ENCODE measurements around the gene BPIFA3.

The BPIFA3 gene

DNA sequence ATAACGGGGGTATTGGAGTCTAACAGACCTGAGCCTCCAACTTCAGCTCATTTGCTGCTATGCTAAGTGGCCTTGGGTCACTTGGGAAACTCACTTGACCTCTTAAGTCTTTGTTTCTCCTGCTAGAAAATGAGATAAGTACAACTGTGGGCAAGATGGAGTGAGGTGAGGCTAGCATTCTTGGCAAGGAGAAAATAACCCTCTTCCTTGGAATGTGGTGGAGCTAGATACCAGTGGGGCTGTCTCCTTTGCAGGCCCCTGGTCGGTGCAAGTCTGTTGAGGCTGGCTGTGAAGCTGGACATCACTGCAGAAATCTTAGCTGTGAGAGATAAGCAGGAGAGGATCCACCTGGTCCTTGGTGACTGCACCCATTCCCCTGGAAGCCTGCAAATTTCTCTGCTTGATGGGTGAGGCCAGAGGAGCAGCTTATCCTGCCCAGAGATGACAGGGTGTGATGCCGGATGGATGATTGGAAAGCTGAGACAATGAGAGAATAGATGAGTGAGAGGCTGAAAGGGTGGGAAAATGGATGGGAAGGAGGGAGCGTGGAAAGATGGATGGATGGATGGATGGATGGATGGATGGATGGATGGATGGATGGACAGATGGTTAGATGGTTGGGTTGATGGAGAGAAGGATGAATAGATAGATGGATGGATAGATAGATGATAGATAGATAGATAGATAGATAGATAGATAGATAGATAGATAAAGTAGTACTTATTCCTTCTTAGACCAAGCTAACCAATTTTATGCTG is 23.0 kb downstream of the BPIFA3 start:
- no peak for DNase-seq (ENCODE audit: low read depth)
- TF ChIP-seq, protein P1, sequence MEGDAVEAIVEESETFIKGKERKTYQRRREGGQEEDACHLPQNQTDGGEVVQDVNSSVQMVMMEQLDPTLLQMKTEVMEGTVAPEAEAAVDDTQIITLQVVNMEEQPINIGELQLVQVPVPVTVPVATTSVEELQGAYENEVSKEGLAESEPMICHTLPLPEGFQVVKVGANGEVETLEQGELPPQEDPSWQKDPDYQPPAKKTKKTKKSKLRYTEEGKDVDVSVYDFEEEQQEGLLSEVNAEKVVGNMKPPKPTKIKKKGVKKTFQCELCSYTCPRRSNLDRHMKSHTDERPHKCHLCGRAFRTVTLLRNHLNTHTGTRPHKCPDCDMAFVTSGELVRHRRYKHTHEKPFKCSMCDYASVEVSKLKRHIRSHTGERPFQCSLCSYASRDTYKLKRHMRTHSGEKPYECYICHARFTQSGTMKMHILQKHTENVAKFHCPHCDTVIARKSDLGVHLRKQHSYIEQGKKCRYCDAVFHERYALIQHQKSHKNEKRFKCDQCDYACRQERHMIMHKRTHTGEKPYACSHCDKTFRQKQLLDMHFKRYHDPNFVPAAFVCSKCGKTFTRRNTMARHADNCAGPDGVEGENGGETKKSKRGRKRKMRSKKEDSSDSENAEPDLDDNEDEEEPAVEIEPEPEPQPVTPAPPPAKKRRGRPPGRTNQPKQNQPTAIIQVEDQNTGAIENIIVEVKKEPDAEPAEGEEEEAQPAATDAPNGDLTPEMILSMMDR (IDR thresholded peaks at IDR 0.05; ENCODE audit: insufficient read depth, low read depth, low read length, missing control alignments) = no peak
- no peak overlapping the region for H3K4me3 ChIP-seq (ENCODE audit: low read depth, low read length)

DNA sequence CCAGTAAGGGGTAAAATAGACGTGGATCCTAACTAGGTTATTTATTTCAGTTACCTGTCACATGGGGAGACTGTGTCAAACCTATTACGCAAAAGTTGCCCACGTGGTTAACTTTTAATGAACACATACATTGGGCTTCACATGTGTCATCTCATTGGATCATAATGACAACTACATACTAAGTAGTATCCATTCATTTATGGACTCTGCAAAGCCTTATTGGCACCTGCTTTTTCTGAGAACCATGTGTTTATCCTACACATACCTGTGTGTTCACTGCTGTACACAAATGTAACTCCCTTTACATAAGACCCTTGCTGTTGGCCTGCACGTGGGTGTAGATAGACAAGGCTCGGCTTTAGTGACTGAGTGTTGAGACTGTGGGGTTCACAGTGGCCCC is 23.8 kb downstream of the BPIFA3 start:
- no peak overlapping the region for H3K4me3 ChIP-seq (ENCODE audit: low read depth, low read length)
- no peak for DNase-seq (ENCODE audit: low read depth)
- TF ChIP-seq, protein P1 (IDR thresholded peaks at IDR 0.05; ENCODE audit: insufficient read depth, low read depth, low read length, missing control alignments) = no peak

DNA sequence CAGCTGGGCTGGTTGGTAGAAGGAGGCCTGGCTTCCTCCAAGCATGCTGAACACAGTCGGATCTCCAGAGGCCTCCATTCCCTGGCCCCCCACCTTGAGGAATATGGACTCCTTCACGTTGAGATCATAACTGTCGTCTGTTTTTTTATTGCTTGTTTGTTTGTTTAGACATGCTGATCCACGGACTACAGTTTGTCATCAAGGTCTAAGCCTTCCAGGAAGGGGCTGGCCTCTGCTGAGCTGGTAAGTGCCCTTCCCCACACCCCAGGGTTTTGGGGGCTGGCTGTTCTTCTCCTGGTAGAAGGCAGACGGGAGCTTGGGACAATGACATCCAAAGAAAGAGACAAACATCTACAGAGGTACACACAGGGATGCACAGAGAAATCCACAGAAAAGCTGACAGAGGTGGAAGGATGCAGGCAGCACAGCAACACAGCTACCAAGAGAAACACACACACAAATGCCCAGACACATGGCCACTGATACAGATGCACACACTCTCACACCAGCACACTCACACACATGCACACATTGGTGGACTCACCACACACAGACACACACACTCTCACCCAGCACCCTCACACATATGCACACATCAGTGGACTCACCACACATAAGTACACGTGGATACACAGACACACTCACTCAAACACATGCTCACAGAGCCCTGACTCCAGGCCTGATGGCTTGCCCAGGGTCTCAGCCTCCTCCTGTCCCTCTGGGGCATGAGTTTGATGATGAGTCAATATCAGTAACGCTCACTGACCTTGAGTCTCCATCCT is 25.4 kb downstream of the BPIFA3 start:
- TF ChIP-seq, protein P1 (IDR thresholded peaks at IDR 0.05; ENCODE audit: insufficient read depth, low read depth, low read length, missing control alignments) = no peak
- no peak overlapping the region for H3K4me3 ChIP-seq (ENCODE audit: low read depth, low read length)
- DNase-seq (ENCODE audit: low read depth) = no peak

DNA sequence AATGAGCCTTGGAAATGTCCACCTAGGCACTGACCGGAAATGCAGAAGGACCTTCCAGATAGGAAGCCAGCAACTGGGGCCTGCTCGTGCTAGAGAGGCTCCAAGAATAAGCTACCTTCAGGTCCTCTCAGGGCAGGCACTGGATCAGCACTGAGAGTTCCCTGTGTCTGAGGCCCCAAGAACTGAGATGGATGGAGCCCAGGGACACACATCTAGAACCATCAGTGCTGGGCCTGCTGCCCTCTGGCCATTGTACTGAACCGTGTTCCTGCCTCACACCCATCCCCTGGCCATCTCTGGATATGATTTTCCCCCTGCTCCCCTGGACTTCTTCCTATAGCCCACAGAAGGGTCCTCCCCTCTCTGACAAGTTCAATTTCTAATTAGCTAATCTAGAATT is 28.9 kb downstream of the BPIFA3 start:
- TF ChIP-seq, protein P1 (IDR thresholded peaks at IDR 0.05; ENCODE audit: insufficient read depth, low read depth, low read length, missing control alignments) = no peak

DNA sequence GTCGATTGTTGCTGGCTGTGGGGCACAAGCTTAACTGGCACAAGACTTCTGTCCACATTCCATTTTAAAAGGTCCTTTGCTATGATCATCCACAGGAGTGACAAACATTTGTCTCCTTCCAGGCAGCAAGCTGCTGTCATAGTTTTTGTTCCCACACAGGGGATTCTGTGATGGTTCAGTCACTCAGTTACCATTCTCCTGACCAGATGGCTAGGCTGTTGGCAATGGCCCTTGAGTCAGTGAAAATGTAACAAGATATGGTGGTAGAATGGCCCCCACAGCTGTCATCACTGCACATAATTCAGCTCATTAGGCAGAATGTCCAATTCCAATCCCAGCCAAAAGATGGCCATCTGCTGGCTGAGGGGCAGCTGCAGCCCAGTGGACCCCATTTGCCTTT is 32.3 kb downstream of the BPIFA3 start:
- no peak overlapping the region for H3K4me3 ChIP-seq (ENCODE audit: low read depth, low read length)
- no peak for DNase-seq (ENCODE audit: low read depth)
- TF ChIP-seq, protein P1 (IDR thresholded peaks at IDR 0.05; ENCODE audit: insufficient read depth, low read depth, low read length, missing control alignments) = no peak

More for the DNA sequence above, 28.9 kb downstream of the BPIFA3 start:
- no peak for DNase-seq (ENCODE audit: low read depth)
- H3K4me3 ChIP-seq (ENCODE audit: low read depth, low read length) = no peak overlapping the region

DNA sequence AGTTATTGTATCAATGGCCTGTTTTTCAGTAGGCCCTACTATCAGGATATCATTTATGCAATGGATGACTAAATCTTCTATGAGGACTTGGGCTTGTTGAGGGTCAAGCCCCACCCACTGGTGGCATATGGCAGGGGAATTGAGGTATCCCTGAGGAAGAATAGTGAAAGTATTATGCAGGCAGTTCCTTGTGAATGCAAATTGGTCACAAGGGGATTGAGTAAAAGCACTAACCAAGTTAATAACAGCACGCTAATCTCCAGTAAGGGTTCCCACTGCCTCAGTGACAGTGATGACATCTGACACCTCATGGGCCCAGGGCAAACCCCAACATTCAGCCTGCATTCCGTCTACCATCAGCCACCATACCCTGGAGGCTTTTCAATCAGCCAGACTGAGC is 33.5 kb downstream of the BPIFA3 start:
- DNase-seq (ENCODE audit: low read depth) = no peak
- H3K4me3 ChIP-seq (ENCODE audit: low read depth, low read length) = no peak overlapping the region
- TF ChIP-seq, protein P1 (IDR thresholded peaks at IDR 0.05; ENCODE audit: insufficient read depth, low read depth, low read length, missing control alignments) = no peak

Data from GM12865 (cell line).